Erythroblast (primary cell): ENCODE measurements around the gene MAGI1.

Source experiments
- DNase-seq, 2 experiments: peaks; one replicate each; lab custom pipeline; 2025; lab: John Stamatoyannopoulos, UW
- GATA1 ChIP-seq: IDR thresholded peaks from 2 replicates; pipeline ENCODE4 v1.6.1; 2011; ENCODE audit warnings: low read depth, mild to moderate bottlenecking, control low read depth, low read length, moderate library complexity
- POLR2A ChIP-seq: IDR thresholded peaks from 2 replicates; pipeline ENCODE4 v1.6.1; 2011; ENCODE audit warnings: mild to moderate bottlenecking, low read length

MAGI1 gene

GRCh38 chr3:65749066-65749465, 289.7 kb downstream of the MAGI1 start:
- TF ChIP-seq POLR2A (no peak), GATA1 (no peak)
- DNase-seq = no peak

GRCh38 chr3:65748326-65748725, 290.4 kb downstream of the MAGI1 start:
- no peak for TF ChIP-seq GATA1
- no peak for TF ChIP-seq POLR2A
- DNase-seq = no peak

- TF ChIP-seq POLR2A (no peak), GATA1 (no peak)
- no peak for DNase-seq
Measured at GRCh38 chr3:65746848-65747247, 291.9 kb downstream of the MAGI1 start.

GRCh38 chr3:65745306-65745705, 293.4 kb downstream of the MAGI1 start:
- TF ChIP-seq GATA1 = no peak
- TF ChIP-seq POLR2A = no peak
- no peak for DNase-seq

GRCh38 chr3:65742914-65743313, 295.8 kb downstream of the MAGI1 start:
- no peak for DNase-seq
- TF ChIP-seq POLR2A (no peak), GATA1 (no peak)

- TF ChIP-seq POLR2A = no peak
- no peak for TF ChIP-seq GATA1
- no peak for DNase-seq
Measured at GRCh38 chr3:65741540-65741939, 297.2 kb downstream of the MAGI1 start.

- DNase-seq = no peak
- TF ChIP-seq POLR2A = no peak
- no peak for TF ChIP-seq GATA1
Measured at GRCh38 chr3:65739901-65740541, 298.7 kb downstream of the MAGI1 start.

- no peak for DNase-seq
- no peak for TF ChIP-seq GATA1
- TF ChIP-seq POLR2A = no peak
Measured at GRCh38 chr3:65734792-65735191, 303.9 kb downstream of the MAGI1 start.

- no peak for DNase-seq
Measured at GRCh38 chr3:65734382-65734781, 304.3 kb downstream of the MAGI1 start.

GRCh38 chr3:65733459-65733858, 305.3 kb downstream of the MAGI1 start:
- DNase-seq = no peak
- TF ChIP-seq POLR2A = no peak
- no peak for TF ChIP-seq GATA1

More at GRCh38 chr3:65734382-65734781, 304.3 kb downstream of the MAGI1 start:
- TF ChIP-seq GATA1 = no peak
- TF ChIP-seq POLR2A = no peak

GRCh38 chr3:65732051-65732935, 306.4 kb downstream of the MAGI1 start:
- DNase-seq = peak; percentile 29 to 53

GRCh38 chr3:65730449-65730848, 308.3 kb downstream of the MAGI1 start:
- DNase-seq = no peak
- no peak for TF ChIP-seq POLR2A

More at GRCh38 chr3:65732051-65732935, 306.4 kb downstream of the MAGI1 start:
- no peak for TF ChIP-seq POLR2A

GRCh38 chr3:65729973-65730372, 308.7 kb downstream of the MAGI1 start:
- DNase-seq = no peak
- no peak for TF ChIP-seq GATA1
- no peak for TF ChIP-seq POLR2A

- TF ChIP-seq POLR2A = no peak
- TF ChIP-seq GATA1 = no peak
- DNase-seq = no peak
Measured at GRCh38 chr3:65729555-65729954, 309.2 kb downstream of the MAGI1 start.

GRCh38 chr3:65728138-65728537, 310.6 kb downstream of the MAGI1 start:
- TF ChIP-seq POLR2A (no peak), GATA1 (no peak)
- no peak for DNase-seq
